ENCODE measurements around the gene SOBP.

DNA sequence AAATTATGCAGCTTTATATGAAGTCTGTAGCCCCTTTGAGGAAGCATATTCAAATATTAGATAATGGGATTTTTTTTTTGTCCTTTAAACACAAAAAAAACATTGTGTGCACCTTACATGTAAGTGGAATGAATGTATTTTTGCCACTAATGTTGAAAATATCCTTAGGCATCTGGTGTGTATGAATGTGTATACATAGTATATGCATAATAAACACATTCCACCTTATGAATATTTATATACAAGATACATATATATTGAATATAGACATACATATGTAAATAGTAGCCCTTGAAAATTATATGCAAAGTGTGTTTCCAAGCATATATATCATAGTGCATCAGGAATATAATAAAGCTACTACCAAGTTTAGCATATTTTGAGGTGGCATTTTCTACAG is 94.8 kb downstream of the SOBP start:
- TF ChIP-seq, protein P1, sequence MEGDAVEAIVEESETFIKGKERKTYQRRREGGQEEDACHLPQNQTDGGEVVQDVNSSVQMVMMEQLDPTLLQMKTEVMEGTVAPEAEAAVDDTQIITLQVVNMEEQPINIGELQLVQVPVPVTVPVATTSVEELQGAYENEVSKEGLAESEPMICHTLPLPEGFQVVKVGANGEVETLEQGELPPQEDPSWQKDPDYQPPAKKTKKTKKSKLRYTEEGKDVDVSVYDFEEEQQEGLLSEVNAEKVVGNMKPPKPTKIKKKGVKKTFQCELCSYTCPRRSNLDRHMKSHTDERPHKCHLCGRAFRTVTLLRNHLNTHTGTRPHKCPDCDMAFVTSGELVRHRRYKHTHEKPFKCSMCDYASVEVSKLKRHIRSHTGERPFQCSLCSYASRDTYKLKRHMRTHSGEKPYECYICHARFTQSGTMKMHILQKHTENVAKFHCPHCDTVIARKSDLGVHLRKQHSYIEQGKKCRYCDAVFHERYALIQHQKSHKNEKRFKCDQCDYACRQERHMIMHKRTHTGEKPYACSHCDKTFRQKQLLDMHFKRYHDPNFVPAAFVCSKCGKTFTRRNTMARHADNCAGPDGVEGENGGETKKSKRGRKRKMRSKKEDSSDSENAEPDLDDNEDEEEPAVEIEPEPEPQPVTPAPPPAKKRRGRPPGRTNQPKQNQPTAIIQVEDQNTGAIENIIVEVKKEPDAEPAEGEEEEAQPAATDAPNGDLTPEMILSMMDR (IDR thresholded peaks at IDR 0.05) = no peak
- no peak for TF ChIP-seq POLR2A (IDR thresholded peaks at IDR 0.05)
- no peak for TF ChIP-seq POLR2AphosphoS5 (IDR thresholded peaks at IDR 0.05)

Data from breast epithelium (tissue), 3 donors.